ENCODE measurements around the gene PPP1R1C. TPM values are rescaled to one million over a fixed set of nuclear protein-coding genes. Genes with fewer than 3 reads are reported as not detected.
"Not testable (repeated sequence)": the region's sequence is repeated elsewhere in the genome, so short reads cannot be mapped to it uniquely, and the experiment has no call there.

Gene PPP1R1C
- total RNA-seq, 4 donors from 2014 or later = 1.1 to 27.4 TPM; not detected in 2

DNA sequence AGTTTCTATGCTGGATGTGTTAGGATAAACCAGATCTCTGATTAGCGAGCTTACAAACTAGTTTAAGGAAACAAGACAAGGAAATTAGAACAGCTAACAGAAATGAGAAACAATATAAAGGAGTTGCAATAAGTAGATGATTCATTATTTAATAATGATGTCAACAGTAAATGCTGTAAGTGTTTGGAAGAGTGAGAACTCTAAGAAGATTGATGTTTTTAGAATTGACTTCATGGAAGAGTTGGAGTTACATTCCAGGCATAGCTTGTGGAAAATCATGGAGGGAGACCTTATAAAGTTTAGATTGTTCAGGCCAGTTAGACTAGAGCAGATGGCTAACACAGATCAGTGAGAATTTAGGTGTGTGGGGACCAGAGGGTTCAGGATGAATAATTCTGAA is 32.6 kb downstream of the PPP1R1C start:
- Histone ChIP-seq H3K4me1 (no peaks in the 10 kb centered on the region), H3K36me3 (no peaks in the 10 kb centered on the region), H3K9me3 (no peaks in the 10 kb centered on the region), H3K27me3 (no peaks in the 10 kb centered on the region), H3K27ac (no peak overlapping the region), H3K4me3 (no peak overlapping the region)
- intact Hi-C loops (cut with DNase I; ENCODE audit: low total_unique reads) = no loop called here
- TF ChIP-seq POLR2A (IDR thresholded peaks at IDR 0.05) = no peak
- TF ChIP-seq, protein P1, sequence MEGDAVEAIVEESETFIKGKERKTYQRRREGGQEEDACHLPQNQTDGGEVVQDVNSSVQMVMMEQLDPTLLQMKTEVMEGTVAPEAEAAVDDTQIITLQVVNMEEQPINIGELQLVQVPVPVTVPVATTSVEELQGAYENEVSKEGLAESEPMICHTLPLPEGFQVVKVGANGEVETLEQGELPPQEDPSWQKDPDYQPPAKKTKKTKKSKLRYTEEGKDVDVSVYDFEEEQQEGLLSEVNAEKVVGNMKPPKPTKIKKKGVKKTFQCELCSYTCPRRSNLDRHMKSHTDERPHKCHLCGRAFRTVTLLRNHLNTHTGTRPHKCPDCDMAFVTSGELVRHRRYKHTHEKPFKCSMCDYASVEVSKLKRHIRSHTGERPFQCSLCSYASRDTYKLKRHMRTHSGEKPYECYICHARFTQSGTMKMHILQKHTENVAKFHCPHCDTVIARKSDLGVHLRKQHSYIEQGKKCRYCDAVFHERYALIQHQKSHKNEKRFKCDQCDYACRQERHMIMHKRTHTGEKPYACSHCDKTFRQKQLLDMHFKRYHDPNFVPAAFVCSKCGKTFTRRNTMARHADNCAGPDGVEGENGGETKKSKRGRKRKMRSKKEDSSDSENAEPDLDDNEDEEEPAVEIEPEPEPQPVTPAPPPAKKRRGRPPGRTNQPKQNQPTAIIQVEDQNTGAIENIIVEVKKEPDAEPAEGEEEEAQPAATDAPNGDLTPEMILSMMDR (IDR thresholded peaks at IDR 0.05) = no peak
- DNase-seq = no peak

DNA sequence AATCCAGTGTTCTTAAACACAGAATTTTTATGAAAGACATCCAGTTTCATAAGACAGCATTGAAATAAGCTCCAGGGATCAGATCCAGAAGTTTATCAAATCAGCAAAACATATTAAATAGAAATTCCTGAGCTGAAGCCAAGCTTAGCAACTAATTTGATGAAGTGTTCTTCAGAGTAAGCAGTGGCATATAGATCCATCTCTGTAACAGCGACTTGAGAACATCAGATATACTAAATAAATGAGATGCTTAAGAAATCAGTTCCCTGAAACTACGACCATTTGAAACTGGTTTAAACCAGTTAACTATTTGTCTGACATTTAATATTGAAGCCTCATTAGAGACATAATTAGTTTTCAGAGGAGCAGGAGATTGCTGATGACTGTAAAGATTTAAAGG is 34.1 kb downstream of the PPP1R1C start:
- H3K27me3 ChIP-seq = no peaks in the 10 kb centered on the region
- no peaks in the 10 kb centered on the region for H3K9me3 ChIP-seq
- H3K4me3 ChIP-seq = no peak overlapping the region
- TF ChIP-seq, protein P1 (IDR thresholded peaks at IDR 0.05) = no peak
- TF ChIP-seq POLR2A (IDR thresholded peaks at IDR 0.05) = no peak
- intact Hi-C loops (cut with DNase I; ENCODE audit: low total_unique reads) = no loop called here
- DNase-seq = no peak
- H3K27ac ChIP-seq = no peak overlapping the region
- H3K4me1 ChIP-seq = no peaks in the 10 kb centered on the region
- H3K36me3 ChIP-seq = no peaks in the 10 kb centered on the region

DNA sequence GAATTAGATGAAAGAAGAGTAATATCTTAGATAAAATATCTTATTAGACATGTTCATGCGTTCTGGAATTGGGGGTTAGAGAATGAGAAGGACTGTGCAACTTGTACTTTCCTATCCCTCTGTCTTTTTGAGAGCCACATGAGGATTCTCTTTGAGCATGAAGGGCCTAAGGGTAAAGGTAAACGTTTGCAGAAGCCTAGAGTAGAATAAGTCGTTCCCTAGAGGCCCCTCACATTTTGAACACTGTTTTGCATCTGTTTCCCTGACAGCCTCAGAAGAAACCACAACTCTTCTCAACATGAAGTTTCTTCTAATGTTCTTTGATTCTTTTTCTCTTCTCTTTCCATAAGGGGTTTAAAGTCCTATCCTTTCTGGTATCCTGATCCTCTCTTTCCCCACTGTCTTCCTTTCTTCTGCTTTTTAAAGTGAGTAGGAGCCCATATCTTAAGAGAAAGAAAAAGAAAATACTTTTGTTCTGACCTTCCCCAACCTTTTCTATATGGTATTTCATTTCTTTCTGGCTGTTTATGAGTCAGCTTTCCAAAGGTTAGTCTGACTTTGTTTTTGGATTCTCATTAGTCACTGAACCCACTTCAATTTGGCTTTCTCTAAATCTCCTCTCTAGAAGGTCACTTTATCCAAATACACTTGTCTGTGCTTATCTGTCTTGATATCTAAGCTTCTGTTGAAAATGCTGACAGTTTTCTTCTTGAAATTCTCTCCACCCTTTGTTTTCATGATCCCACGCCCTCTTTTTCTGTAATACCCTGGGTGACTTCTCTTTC is 34.8 kb downstream of the PPP1R1C start:
- intact Hi-C loops (cut with DNase I; ENCODE audit: low total_unique reads) = no loop called here
- no peak overlapping the region for H3K27ac ChIP-seq
- no peaks in the 10 kb centered on the region for H3K36me3 ChIP-seq
- H3K27me3 ChIP-seq = no peaks in the 10 kb centered on the region
- TF ChIP-seq POLR2A (IDR thresholded peaks at IDR 0.05) = no peak
- TF ChIP-seq, protein P1 (IDR thresholded peaks at IDR 0.05) = no peak
- no peak for DNase-seq
- H3K4me3 ChIP-seq = no peak overlapping the region
- no peaks in the 10 kb centered on the region for H3K9me3 ChIP-seq
- no peaks in the 10 kb centered on the region for H3K4me1 ChIP-seq

DNA sequence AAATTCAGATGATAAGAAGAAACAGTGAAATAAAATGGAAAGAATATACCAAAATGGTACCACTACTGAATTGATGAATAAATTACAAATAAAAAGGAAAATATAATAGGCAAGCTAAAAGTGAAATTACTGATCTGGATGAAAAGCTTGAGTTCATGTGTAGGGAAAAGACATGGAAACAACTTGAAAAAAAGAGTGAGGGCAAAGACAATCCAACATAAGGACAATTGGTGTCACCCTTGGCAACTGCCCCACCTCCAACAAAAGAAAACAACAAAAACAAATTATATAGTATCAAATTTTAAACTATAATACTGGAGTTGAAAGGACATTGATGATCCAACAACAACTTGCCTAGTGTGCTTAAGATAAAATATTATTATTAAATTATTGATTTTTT is 37.6 kb downstream of the PPP1R1C start:
- intact Hi-C loops (cut with DNase I; ENCODE audit: low total_unique reads) = no loop called here
- H3K4me1 ChIP-seq = no peaks in the 10 kb centered on the region
- H3K4me3 ChIP-seq = no peak overlapping the region
- no peak for TF ChIP-seq POLR2A (IDR thresholded peaks at IDR 0.05)
- TF ChIP-seq, protein P1 (IDR thresholded peaks at IDR 0.05) = no peak
- no peak overlapping the region for H3K27ac ChIP-seq
- H3K9me3 ChIP-seq = no peaks in the 10 kb centered on the region
- H3K36me3 ChIP-seq = no peaks in the 10 kb centered on the region
- DNase-seq = no peak
- H3K27me3 ChIP-seq = no peaks in the 10 kb centered on the region

- intact Hi-C loops (cut with DNase I; ENCODE audit: low total_unique reads); H3K27ac ChIP-seq; DNase-seq; H3K4me1 ChIP-seq; H3K27me3 ChIP-seq; H3K36me3 ChIP-seq; H3K4me3 ChIP-seq; H3K9me3 ChIP-seq: not testable (repeated sequence)
Observed at GRCh38 chr2:182030875-182031274, 45.2 kb downstream of the PPP1R1C start.

Data from uterus (tissue), 4 donors.